ENCODE results near the gene FAM50B. TPM values are rescaled to one million over a fixed set of nuclear protein-coding genes. Genes with fewer than 3 reads are reported as not detected.

FAM50B gene
- total RNA-seq, 1 experiment from 2014 or later: 4.3 TPM

DNA sequence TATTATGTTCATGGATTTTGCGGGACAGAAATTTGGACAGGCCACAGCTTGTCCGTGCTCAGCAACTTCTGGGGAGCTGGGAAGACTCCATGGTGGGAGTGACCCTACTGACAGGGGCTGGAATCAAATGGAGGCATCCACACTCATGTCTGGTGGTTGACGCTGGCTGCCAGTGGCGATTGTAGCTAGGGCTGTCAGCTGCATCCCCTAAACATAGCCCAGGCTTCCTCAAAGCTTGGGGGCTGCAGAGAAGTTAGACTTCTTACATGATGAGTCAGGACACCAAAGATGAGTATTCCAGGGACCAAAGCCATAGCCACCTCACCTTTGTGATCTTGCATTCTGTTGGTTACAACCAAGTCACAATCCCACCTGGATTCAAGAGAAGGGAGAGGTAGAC is 18.4 kb upstream of the FAM50B start:
- H3K27me3 Mint-ChIP-seq (ENCODE audit: insufficient read depth, unreplicated experiment): no peaks in the 10 kb centered on the region
- no peaks in the 10 kb centered on the region for H3K9me3 Mint-ChIP-seq (ENCODE audit: unreplicated experiment)
- intact Hi-C loops (cut with micrococcal nuclease): no loop called here
- DNase-seq (ENCODE audit: unreplicated experiment): no peak
- peaks cover 13% of the 10 kb centered on the region for H3K4me1 Mint-ChIP-seq (ENCODE audit: insufficient read depth, unreplicated experiment)
- TF ChIP-seq, protein P1, sequence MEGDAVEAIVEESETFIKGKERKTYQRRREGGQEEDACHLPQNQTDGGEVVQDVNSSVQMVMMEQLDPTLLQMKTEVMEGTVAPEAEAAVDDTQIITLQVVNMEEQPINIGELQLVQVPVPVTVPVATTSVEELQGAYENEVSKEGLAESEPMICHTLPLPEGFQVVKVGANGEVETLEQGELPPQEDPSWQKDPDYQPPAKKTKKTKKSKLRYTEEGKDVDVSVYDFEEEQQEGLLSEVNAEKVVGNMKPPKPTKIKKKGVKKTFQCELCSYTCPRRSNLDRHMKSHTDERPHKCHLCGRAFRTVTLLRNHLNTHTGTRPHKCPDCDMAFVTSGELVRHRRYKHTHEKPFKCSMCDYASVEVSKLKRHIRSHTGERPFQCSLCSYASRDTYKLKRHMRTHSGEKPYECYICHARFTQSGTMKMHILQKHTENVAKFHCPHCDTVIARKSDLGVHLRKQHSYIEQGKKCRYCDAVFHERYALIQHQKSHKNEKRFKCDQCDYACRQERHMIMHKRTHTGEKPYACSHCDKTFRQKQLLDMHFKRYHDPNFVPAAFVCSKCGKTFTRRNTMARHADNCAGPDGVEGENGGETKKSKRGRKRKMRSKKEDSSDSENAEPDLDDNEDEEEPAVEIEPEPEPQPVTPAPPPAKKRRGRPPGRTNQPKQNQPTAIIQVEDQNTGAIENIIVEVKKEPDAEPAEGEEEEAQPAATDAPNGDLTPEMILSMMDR (IDR thresholded peaks at IDR 0.05; ENCODE audit: unreplicated experiment): no peak
- ChIA-PET CTCF (interaction anchor here (0.6 to 0.7 kb wide), 3 partner anchors 18 to 88 kb away, joined by 4 read pairs; partner anchors contain the start of gene FAM50B), POLR2A (no interaction called here)
- no peak overlapping the region for H3K4me3 Mint-ChIP-seq (ENCODE audit: unreplicated experiment)
- no peak overlapping the region for H3K27ac Mint-ChIP-seq (ENCODE audit: low read depth, unreplicated experiment)
- H3K36me3 Mint-ChIP-seq (ENCODE audit: insufficient read depth, unreplicated experiment): no peaks in the 10 kb centered on the region
- BruUV-seq (replicated peaks): no TSS peak

- TF ChIP-seq, protein P1 (IDR thresholded peaks at IDR 0.05; ENCODE audit: unreplicated experiment): no peak
- Mint-ChIP-seq H3K9me3 (ENCODE audit: unreplicated experiment) (no peaks in the 10 kb centered on the region), H3K4me1 (ENCODE audit: insufficient read depth, unreplicated experiment) (peaks cover 1% of the 10 kb centered on the region), H3K27me3 (ENCODE audit: insufficient read depth, unreplicated experiment) (no peaks in the 10 kb centered on the region), H3K4me3 (ENCODE audit: unreplicated experiment) (no peak overlapping the region), H3K27ac (ENCODE audit: low read depth, unreplicated experiment) (no peak overlapping the region), H3K36me3 (ENCODE audit: insufficient read depth, unreplicated experiment) (no peaks in the 10 kb centered on the region)
- CTCF ChIA-PET: interaction anchor here (0.7 to 1.2 kb wide), 4 partner anchors 11 to 97 kb away, joined by 3 to 6 read pairs (median 3); no protein-coding TSS in a partner anchor
- no TSS peak for BruUV-seq (replicated peaks)
- no peak for DNase-seq (ENCODE audit: unreplicated experiment)
- POLR2A ChIA-PET: no interaction called here
- intact Hi-C loops (cut with micrococcal nuclease): no loop called here
Observed at GRCh38 chr6:3831761-3832530, 17.2 kb upstream of the FAM50B start.

DNA sequence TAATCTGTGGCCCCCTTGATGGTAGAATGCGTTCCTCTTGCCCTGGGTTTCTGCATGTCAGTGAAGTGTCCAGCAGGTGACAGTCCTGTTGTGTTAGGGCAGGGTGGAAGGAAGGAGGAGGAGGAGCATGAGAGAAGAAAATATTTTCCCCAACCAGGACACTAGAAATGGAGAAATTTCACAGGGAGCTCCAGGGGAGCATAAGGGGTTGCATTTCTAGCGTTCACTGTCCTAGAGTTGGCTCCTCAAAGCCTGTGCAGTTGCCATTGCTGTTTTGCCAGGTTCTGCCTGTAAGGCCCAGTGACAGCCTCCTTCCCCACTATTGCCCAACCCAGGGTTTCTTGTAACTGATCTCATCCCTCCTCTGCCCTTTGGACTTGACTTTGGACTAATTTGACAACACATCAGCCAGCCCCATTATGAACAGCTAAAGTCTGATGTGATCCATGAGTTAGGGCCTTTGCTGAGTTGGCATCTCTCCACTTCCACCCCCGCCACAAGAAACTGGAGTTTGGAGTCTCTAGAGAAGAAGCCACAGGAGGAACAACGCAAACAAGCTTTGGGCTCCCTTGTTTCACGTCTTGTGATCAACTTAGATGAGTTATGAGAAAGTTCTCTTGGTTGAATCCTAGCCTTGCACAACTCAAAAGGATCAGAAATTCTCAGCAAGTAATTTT is 14.0 kb upstream of the FAM50B start:
- BruUV-seq (replicated peaks): no TSS peak
- CTCF ChIA-PET: interaction anchor here (1.3 kb wide), 1 partner anchor 87 kb away, joined by 3 read pairs; no protein-coding TSS in a partner anchor
- Mint-ChIP-seq H3K27me3 (ENCODE audit: insufficient read depth, unreplicated experiment) (no peaks in the 10 kb centered on the region), H3K9me3 (ENCODE audit: unreplicated experiment) (no peaks in the 10 kb centered on the region), H3K4me1 (ENCODE audit: insufficient read depth, unreplicated experiment) (peaks cover 5% of the 10 kb centered on the region), H3K36me3 (ENCODE audit: insufficient read depth, unreplicated experiment) (no peaks in the 10 kb centered on the region), H3K27ac (ENCODE audit: low read depth, unreplicated experiment) (no peak overlapping the region), H3K4me3 (ENCODE audit: unreplicated experiment) (no peak overlapping the region)
- peak; percentile 22 for DNase-seq (ENCODE audit: unreplicated experiment)
- TF ChIP-seq, protein P1 (IDR thresholded peaks at IDR 0.05; ENCODE audit: unreplicated experiment): no peak
- POLR2A ChIA-PET: interaction anchor here (0.8 to 1.5 kb wide), 3 partner anchors 9 to 86 kb away, joined by 3 to 6 read pairs (median 3); no protein-coding TSS in a partner anchor
- intact Hi-C loops (cut with micrococcal nuclease): no loop called here

DNA sequence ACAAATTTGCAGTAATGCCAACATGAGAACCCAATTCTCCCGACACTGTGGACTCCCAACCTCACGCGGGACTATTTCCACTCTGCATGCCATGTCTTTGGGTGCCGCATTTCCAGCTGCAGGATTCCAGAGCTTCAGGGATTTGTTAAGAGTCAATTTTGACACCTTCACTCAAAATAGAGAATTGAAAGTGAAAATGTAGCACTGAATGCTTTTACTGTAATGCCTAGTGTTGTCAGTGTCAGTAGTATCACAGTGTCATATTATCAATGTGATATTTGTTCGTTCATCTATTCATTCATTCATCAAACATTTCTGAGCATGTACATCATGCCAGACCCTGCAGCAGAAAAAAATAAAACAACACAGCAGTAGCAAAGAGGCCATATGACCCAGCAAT is 13.4 kb upstream of the FAM50B start:
- BruUV-seq (replicated peaks): no TSS peak
- intact Hi-C loops (cut with micrococcal nuclease): no loop called here
- no peaks in the 10 kb centered on the region for H3K27me3 Mint-ChIP-seq (ENCODE audit: insufficient read depth, unreplicated experiment)
- DNase-seq (ENCODE audit: unreplicated experiment): no peak
- H3K4me1 Mint-ChIP-seq (ENCODE audit: insufficient read depth, unreplicated experiment): peaks cover 5% of the 10 kb centered on the region
- TF ChIP-seq, protein P1 (IDR thresholded peaks at IDR 0.05; ENCODE audit: unreplicated experiment): no peak
- CTCF ChIA-PET: interaction anchor here (0.6 to 1.3 kb wide), 2 partner anchors 87 to 97 kb away, joined by 3 read pairs; no protein-coding TSS in a partner anchor
- POLR2A ChIA-PET: interaction anchor here (0.8 to 1.5 kb wide), 3 partner anchors 10 to 86 kb away, joined by 3 to 6 read pairs (median 3); no protein-coding TSS in a partner anchor
- H3K27ac Mint-ChIP-seq (ENCODE audit: low read depth, unreplicated experiment): no peak overlapping the region
- no peak overlapping the region for H3K4me3 Mint-ChIP-seq (ENCODE audit: unreplicated experiment)
- no peaks in the 10 kb centered on the region for H3K36me3 Mint-ChIP-seq (ENCODE audit: insufficient read depth, unreplicated experiment)
- no peaks in the 10 kb centered on the region for H3K9me3 Mint-ChIP-seq (ENCODE audit: unreplicated experiment)

Data from MCF 10A (cell line).